Activated CD8-positive, alpha-beta memory T cell treated with anti-CD3 and anti-CD28 coated beads, Interleukin-2, amount 50 U/mL, for 4 hours (primary cell): ENCODE measurements around the gene AOPEP.

Source experiments
- DNase-seq: peaks from one replicate; pipeline ENCODE4 v3.0.0-alpha.2; 2020

Gene AOPEP

GRCh38 chr9:94719878-94720277, 6.6 kb upstream of the AOPEP start:
- DNase-seq, result no peak

GRCh38 chr9:94720846-94721549, 5.5 kb upstream of the AOPEP start:
- no peak for DNase-seq

- DNase-seq, result no peak
Measured at GRCh38 chr9:94721754-94722153, 4.7 kb upstream of the AOPEP start.

GRCh38 chr9:94725293-94725692, 1.2 kb upstream of the AOPEP start:
- DNase-seq, result no peak

- DNase-seq, result no peak
Measured at GRCh38 chr9:94728719-94729118, 2.2 kb downstream of the AOPEP start.

GRCh38 chr9:94729199-94729598, 2.7 kb downstream of the AOPEP start:
- no peak for DNase-seq

- no peak for DNase-seq
Measured at GRCh38 chr9:94734054-94734754, 7.7 kb downstream of the AOPEP start.

- no peak for DNase-seq
Measured at GRCh38 chr9:94736759-94737158, 10.3 kb downstream of the AOPEP start.

- DNase-seq, result no peak
Measured at GRCh38 chr9:94740145-94740840, 13.8 kb downstream of the AOPEP start.

- DNase-seq, result no peak
Measured at GRCh38 chr9:94741866-94742265, 15.4 kb downstream of the AOPEP start.

DNA sequence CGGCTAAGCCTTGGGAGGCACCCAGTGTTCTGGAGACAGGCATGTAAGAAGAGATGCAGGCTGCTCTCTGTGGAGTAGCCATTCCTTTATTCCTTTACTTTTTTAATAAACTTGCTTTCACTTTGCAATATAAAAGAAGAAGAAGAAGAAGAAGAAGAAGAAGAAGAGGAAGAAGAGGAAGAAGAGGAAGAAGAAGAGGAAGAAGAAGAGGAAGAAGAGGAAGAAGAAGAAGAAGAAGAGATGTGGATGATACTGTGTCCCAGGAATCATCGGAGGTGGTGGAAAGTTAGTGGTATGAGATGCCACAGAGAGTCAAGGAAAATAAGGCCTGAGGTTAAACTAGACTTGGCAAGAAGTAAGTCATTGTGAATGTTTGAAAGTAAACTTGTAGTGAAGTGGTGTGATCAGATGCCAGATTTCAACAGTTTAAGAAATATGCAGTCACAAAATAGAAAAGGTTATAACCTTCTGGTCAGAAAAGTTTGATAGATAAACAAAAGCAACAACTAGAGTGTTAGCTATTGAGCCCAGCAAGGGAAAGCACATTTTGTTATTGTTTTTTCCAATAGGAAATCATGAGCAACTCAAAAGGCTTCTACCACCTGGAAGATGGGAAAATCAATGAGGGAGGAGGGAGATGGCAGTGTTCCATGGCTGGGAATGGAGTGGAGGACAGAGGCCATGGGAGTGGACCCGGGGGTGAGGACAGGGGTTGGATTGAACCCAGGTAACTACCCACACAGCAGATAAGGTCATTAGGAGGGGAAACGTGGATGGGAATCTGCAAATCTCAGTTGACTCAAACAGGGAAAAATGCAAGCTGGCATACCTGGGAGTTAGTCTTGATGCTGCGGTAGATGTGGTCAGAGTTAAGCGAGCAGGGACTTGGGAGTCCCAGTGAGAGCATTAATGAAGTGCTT, 16.8 kb downstream of the AOPEP start:
- DNase-seq, result no peak

- DNase-seq, result no peak
Measured at GRCh38 chr9:94745806-94746540, 19.5 kb downstream of the AOPEP start.

DNA sequence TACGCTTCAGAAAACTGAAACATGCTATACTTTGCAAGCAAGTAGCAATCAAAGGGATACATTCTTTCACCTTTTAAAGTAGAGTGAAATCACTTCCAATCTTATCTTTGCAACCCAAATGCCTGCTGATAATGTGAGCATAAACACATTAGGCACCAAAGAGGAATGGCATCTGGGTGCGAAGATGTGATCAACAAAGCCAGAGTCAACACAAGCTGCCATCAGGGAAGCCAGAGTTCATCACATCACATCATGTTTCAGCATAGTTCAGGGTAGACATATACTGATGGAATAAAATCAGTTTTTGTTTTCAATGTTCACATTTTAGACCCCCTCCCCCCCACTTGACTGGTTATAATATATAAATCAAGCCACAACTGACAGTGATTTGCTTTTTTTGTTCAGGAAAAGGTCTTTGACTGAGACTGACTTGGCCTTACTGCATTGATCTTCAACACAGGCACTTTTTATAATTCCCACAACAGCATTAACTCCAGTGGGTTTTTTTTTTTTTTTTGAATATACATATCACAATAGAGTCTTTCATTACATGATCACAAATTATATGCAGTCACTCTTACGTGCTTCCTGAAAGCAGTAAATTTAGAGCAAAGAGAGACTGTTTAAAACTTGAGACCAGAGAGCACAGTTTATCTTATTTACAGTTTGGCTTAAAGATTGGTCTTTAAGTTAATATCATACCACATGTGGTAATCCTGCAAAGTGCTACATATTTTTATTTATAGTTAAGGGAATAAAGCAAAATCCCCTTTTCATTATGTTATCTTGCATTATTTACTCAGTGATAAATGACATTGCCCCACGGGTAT, 20.3 kb downstream of the AOPEP start:
- no peak for DNase-seq

DNA sequence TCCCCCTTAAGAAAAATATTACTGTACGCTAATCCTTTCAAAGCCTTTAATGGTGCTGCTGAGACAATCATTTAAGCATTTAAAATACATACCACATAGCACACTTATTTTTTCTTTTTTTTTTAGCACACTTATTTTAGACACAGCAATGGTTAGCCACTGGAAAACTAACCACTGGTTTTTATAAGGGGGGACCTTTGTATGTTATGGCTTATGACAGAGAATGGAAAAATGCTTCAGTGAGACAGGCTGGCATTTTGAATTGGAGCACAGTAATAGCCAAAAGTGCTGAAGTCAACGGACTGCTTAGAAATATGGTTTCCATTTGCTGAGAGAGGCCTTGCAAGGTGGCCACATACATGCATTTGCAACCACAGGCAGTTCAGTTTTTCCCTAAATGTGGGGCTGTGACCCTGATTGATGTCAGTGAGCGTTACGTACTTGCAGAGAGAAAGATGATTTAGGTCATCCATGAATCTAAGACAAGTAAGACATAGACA, 28.5 kb downstream of the AOPEP start:
- DNase-seq, result no peak

DNA sequence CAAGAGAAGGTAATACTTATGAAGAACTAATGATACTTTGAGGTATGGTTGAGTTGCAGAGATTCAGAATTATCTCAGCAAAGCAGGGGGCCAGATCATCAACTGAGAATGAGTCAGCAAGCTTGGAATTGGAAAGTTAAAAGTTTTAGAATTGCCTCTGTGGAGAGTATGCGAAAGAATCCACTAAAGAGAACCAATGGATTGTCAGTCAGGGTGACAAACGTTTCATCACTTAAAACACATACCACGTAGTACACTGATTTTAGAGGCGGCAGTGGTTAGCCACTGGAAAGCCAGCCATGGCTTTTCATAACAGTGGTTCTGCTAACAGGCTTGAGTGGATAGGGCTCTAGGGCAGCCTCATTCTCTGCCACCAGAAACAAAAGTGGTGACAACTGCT, 30.7 kb downstream of the AOPEP start:
- no peak for DNase-seq

DNA sequence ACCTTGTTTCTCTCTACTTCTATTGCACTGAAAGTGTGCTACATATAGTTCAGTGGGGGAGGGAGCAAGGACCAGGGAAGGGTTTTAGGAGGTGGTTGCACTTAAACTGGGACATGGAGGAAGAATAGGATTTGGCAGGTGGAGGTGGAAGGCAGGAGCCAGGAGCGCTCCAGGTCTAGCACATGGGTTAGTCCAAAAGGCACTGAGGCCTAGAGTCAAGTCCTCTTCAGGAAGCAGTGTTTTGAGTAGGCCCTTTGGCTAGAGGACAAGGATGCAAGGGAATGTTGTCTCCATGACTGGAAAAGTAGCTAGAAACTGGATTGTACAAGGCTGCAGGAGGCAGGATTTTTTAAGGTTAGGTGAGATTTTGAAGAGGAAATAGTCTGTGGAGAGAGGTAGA, 31.5 kb downstream of the AOPEP start:
- no peak for DNase-seq

- DNase-seq, result no peak
Measured at GRCh38 chr9:94758880-94759279, 32.4 kb downstream of the AOPEP start.

DNA sequence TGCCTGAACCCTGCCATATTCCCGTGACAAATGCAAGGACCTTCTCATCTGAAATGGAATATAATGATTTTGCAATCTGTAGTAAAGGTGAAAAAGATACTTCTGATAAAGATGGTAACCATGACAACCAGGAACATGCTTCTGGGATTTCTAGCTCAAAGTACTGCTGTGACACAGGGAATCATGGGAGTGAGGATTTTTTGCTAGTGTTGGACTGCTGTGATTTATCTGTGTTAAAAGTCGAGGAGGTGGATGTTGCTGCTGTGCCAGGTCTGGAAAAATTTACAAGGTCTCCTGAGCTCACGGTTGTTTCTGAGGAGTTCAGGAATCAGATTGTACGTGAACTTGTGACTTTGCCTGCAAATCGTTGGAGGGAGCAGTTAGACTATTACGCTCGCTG, 33.5 kb downstream of the AOPEP start:
- no peak for DNase-seq

DNA sequence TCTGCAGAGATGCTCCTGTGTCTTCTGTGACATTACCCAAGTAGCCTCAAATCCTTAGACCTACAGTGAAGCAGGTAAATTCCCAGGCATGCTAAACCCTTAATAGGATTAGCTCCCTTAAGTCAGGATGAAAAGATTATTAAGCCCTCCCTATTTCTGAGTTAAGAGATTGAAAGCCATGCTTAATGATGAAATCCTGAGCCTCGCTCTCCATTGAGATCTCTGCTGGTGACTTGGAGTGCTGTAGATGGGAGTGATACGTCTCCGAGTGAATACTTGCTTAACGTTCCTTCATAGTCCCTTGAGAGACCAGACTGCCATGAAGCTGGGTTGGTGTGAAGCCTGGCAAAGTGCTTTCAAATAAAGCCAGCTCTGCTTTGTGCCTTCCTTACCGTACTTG, 34.2 kb downstream of the AOPEP start:
- DNase-seq, result no peak

GRCh38 chr9:94761481-94761880, 35.0 kb downstream of the AOPEP start:
- DNase-seq, result no peak
